GM12874 (cell line): ENCODE data around the gene GPATCH3.

Source experiments
- CTCF ChIP-seq: IDR thresholded peaks from 2 replicates; pipeline ENCODE4 v1.5.1; 2011; ENCODE audit warnings: low read depth, mild to moderate bottlenecking, control low read depth, low read length, moderate library complexity; ENCODE audit not compliant: insufficient read depth

The GPATCH3 gene

GRCh38 chr1:26941311-26941710 lies 41.0 kb upstream of the GPATCH3 start:
- TF ChIP-seq CTCF: no peak

GRCh38 chr1:26938659-26939025 lies 38.4 kb upstream of the GPATCH3 start:
- TF ChIP-seq CTCF: no peak

- no peak for TF ChIP-seq CTCF
These were observed 37.9 kb upstream of the GPATCH3 start for GRCh38 chr1:26938004-26938658.

GRCh38 chr1:26936823-26937222 lies 36.6 kb upstream of the GPATCH3 start:
- TF ChIP-seq CTCF: no peak

- no peak for TF ChIP-seq CTCF
These were observed 32.3 kb upstream of the GPATCH3 start for GRCh38 chr1:26932531-26932930.

DNA sequence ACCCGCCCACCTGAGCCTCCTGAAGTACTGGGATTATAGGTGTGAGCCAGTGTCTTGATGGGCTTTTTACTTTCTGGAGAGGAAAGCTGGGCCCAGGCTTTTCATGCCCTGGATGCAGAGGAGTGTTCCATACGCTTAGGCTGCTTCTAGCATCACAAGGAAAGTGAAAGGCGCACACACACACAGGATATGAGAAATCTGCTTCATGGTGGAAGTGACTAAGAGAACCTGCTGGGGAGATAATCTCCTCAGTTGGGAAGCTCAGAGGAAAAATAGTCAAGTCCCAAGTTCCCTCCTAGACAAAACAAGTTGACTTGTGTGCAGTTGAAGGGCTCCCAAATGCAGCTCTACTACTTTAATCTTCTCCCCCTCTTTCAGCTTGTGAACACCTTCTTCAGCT lies 23.4 kb upstream of the GPATCH3 start:
- no peak for TF ChIP-seq CTCF

- TF ChIP-seq CTCF: no peak
These were observed 22.6 kb upstream of the GPATCH3 start for GRCh38 chr1:26922901-26923300.
